SK-N-SH (cell line): ENCODE data around the gene LBHD1. TPM values are rescaled to one million over a fixed set of nuclear protein-coding genes. Genes with fewer than 3 reads are reported as not detected.

Experiments
- CTCF ChIA-PET: fragments of 300-600, 350-600 bp; formaldehyde crosslinking; extraction: SDS; loops from one replicate; lab custom pipeline; 2021; lab: Yijun Ruan, JAX
- POLR2A ChIA-PET: fragments of 350-600 bp; sonication (Branson Sonifier 250); formaldehyde crosslinking; extraction: SDS; loops from one replicate; lab custom pipeline; 2020; ENCODE audit warnings: antibody characterized with exemption, inconsistent platforms; lab: Yijun Ruan, JAX
- DNase-seq: peaks from one replicate; pipeline ENCODE4 v3.0.0; 2012
- H2AFZ ChIP-seq: fragments of 200-600 bp; sonication (generic); 2 replicates; pipeline ENCODE4 v1.8.1; 2016; ENCODE audit warnings: antibody characterized with exemption, mild to moderate bottlenecking, low read depth
- H3F3A ChIP-seq: fragments of 200-600 bp; sonication (generic); replicated peaks from 2 replicates; pipeline ENCODE3; 2016; ENCODE audit warnings: antibody characterized with exemption, mild to moderate bottlenecking; ENCODE audit not compliant: insufficient read depth
- H3K27ac ChIP-seq, 2 experiments: fragments of 200-500 bp in 1 of 2; fragments of 200-600 bp in 1 of 2; sonication (Bioruptor generic) in 1 of 2; sonication (generic), shearing (Covaris generic) in 1 of 2; 2 replicates each; pipeline versions ENCODE4 v1.5.1 to v1.6.1; 2014 to 2016; ENCODE audit warnings: low read depth in 2 of 2, inconsistent platforms in 1 of 2, low read length in 1 of 2, mild to moderate bottlenecking in 1 of 2, mixed read lengths in 1 of 2
- H3K27me3 ChIP-seq: fragments of 200-600 bp; sonication (generic), shearing (Covaris generic); 2 replicates; pipeline ENCODE4 v1.6.1; 2016; ENCODE audit warnings: mixed run types; ENCODE audit not compliant: insufficient read depth
- H3K36me3 ChIP-seq, 2 experiments: fragments of 200-500 bp in 1 of 2; fragments of 200-600 bp in 1 of 2; sonication (Bioruptor generic) in 1 of 2; sonication (generic) in 1 of 2; replicated peaks in 1 of 2; 2 replicates each; pipeline versions ENCODE3 to v1.5.1; 2014 to 2016; ENCODE audit warnings: low read length in 1 of 2, mild to moderate bottlenecking in 1 of 2; ENCODE audit not compliant: insufficient read depth in 2 of 2, control insufficient read depth in 1 of 2
- H3K4me1 ChIP-seq, 2 experiments: fragments of 200-500 bp in 1 of 2; fragments of 200-600 bp in 1 of 2; sonication (Bioruptor generic) in 1 of 2; sonication (generic), shearing (Covaris generic) in 1 of 2; 2 replicates each; pipeline versions ENCODE4 v1.5.1 to v1.6.1; 2014 to 2016; ENCODE audit warnings: low read depth in 1 of 2, low read length in 1 of 2, mixed run types in 1 of 2; ENCODE audit not compliant: insufficient read depth in 2 of 2, control insufficient read depth in 1 of 2
- H3K4me2 ChIP-seq: fragments of 200-600 bp; sonication (generic), shearing (Covaris generic); 2 replicates; pipeline ENCODE4 v1.6.1; 2017; ENCODE audit warnings: mixed run types
- H3K4me3 ChIP-seq, 2 experiments: fragments of 200-500 bp in 1 of 2; fragments of 200-600 bp in 1 of 2; sonication (Bioruptor generic) in 1 of 2; sonication (generic), shearing (Covaris generic) in 1 of 2; 2 replicates each; pipeline versions ENCODE4 v1.5.1 to v1.8.1; 2014 to 2016; ENCODE audit warnings: low read depth in 2 of 2, inconsistent platforms in 1 of 2, low read length in 1 of 2, mild to moderate bottlenecking in 1 of 2, mixed read lengths in 1 of 2, moderate library complexity in 1 of 2
- H3K79me2 ChIP-seq: fragments of 200-600 bp; sonication (generic); 2 replicates; pipeline ENCODE4 v1.8.1; 2017; ENCODE audit warnings: mild to moderate bottlenecking; ENCODE audit not compliant: insufficient read depth
- H3K9ac ChIP-seq: fragments of 200-600 bp; sonication (generic); 2 replicates; pipeline ENCODE4 v1.6.1; 2017; ENCODE audit warnings: mixed run types
- H3K9me2 ChIP-seq: fragments of 200-600 bp; sonication (generic); 2 replicates; pipeline ENCODE4 v1.6.1; 2017; ENCODE audit warnings: mixed run types
- H3K9me3 ChIP-seq: fragments of 200-600 bp; sonication (generic); 2 replicates; pipeline ENCODE4 v1.6.1; 2017; ENCODE audit warnings: mixed run types, mild to moderate bottlenecking, moderate library complexity
- H4K20me1 ChIP-seq: fragments of 200-600 bp; sonication (generic); 2 replicates; pipeline ENCODE4 v1.6.1; 2017; ENCODE audit warnings: mild to moderate bottlenecking, mixed run types; ENCODE audit not compliant: insufficient read depth
- ELF1 ChIP-seq: IDR thresholded peaks from 2 replicates; pipeline ENCODE4 v1.4.0; 2012
- FOSL2 ChIP-seq: IDR thresholded peaks from 2 replicates; pipeline ENCODE4 v1.4.0; 2012; ENCODE audit warnings: low read depth, mild to moderate bottlenecking, moderate library complexity, borderline replicate concordance
- FOXJ3 ChIP-seq: sonication (generic); formaldehyde crosslinking; IDR thresholded peaks from 2 replicates; pipeline ENCODE4 v1.5.1; 2020; ENCODE audit warnings: mild to moderate bottlenecking, missing genetic modification reagents
- FOXM1 ChIP-seq: IDR thresholded peaks from 2 replicates; pipeline ENCODE4 v1.4.0; 2012; ENCODE audit warnings: low read depth, mild to moderate bottlenecking
- GATA2 ChIP-seq: sonication (generic); formaldehyde crosslinking; IDR thresholded peaks from 2 replicates; pipeline ENCODE4 v1.5.0; 2020; ENCODE audit warnings: mild to moderate bottlenecking, missing genetic modification reagents
- IRF3 ChIP-seq: fragments of 150-350 bp; IDR thresholded peaks from 2 replicates; pipeline ENCODE4 v1.6.1; 2016; ENCODE audit warnings: mild to moderate bottlenecking, low read depth, low read length
- MAX ChIP-seq: IDR thresholded peaks from 2 replicates; pipeline ENCODE4 v1.4.0; 2012; ENCODE audit warnings: low read depth
- MXI1 ChIP-seq: IDR thresholded peaks from 2 replicates; pipeline ENCODE4 v1.6.1; 2012; ENCODE audit warnings: mild to moderate bottlenecking, low read depth, low read length, improper control_type of control experiment
- NRF1 ChIP-seq: IDR thresholded peaks from 2 replicates; pipeline ENCODE4 v1.6.1; 2012; ENCODE audit warnings: low read depth, mild to moderate bottlenecking, low read length
- PBX3 ChIP-seq: IDR thresholded peaks from 2 replicates; pipeline ENCODE4; 2012
- POLR2AphosphoS5 ChIP-seq: IDR thresholded peaks from 2 replicates; pipeline ENCODE4 v1.6.1; 2012; ENCODE audit warnings: low read depth, low read length
- RAD21 ChIP-seq: IDR thresholded peaks from 2 replicates; pipeline ENCODE4 v1.6.1; 2012; ENCODE audit warnings: mild to moderate bottlenecking, low read length
- REST ChIP-seq: IDR thresholded peaks from 2 replicates; pipeline ENCODE4 v1.6.1; 2012; ENCODE audit warnings: mild to moderate bottlenecking, low read depth, low read length, moderate library complexity
- TCF12 ChIP-seq: IDR thresholded peaks from 2 replicates; pipeline ENCODE4 v1.4.0; 2012
- USF1 ChIP-seq: IDR thresholded peaks from 2 replicates; pipeline ENCODE4 v1.4.0; 2012; ENCODE audit warnings: low read depth, borderline replicate concordance
- YY1 ChIP-seq: IDR thresholded peaks from 2 replicates; pipeline ENCODE4 v1.4.0; 2012; ENCODE audit warnings: low read depth, mild to moderate bottlenecking
- WGBS: methylation state at CpG from one replicate; pipeline ENCODE4 v1.1.6; 2017; ENCODE audit warnings: low lambda C conversion rate; 5-methylcytosine and 5-hydroxymethylcytosine counted together
- polyA plus RNA-seq, 3 experiments: library from polyadenylated mRNA; depleted of rRNA; stranded (reverse); fragments of >200 nt; gene quantifications; 2 replicates each; pipeline ENCODE4 v1.2.3, GENCODE V29; 2012

LBHD1 gene
- polyA plus RNA-seq, 1 of the 3 experiments (the other 2 are of a cell fraction), result 9.7 TPM

GRCh38 chr11:62656796-62657429, 15.2 kb downstream of the LBHD1 start:
- peaks cover 14% of the 10 kb centered on the region for H3F3A ChIP-seq
- no peaks in the 10 kb centered on the region for H3K27me3 ChIP-seq
- no peak overlapping the region for H3K4me2 ChIP-seq
- no peaks in the 10 kb centered on the region for H3K9me2 ChIP-seq
- H3K4me1 ChIP-seq, result peaks cover under 1 to 4% of the 10 kb centered on the region in 2 experiments; a peak in 2 of 4 replicates
- H3K27ac ChIP-seq, result no peak overlapping the region
- ChIA-PET POLR2A (interaction anchor here (1.3 to 2.9 kb wide), 3 partner anchors 8 to 65 kb away, joined by 3 to 11 read pairs (median 11); partner anchors contain the start of genes C11orf98, CSKMT, LBHD1 and TUT1), CTCF (interaction anchor here (0.9 to 1.5 kb wide), 4 partner anchors 20 to 262 kb away, joined by 3 read pairs; no protein-coding TSS in a partner anchor)
- H2AFZ ChIP-seq, result no peak overlapping the region
- H4K20me1 ChIP-seq, result no peaks in the 10 kb centered on the region
- H3K36me3 ChIP-seq, result peaks cover 0 to 14% of the 10 kb centered on the region in 2 experiments
- no peak for TF ChIP-seq GATA2
- no peak for TF ChIP-seq FOXM1
- TF ChIP-seq MXI1, result no peak
- TF ChIP-seq USF1, result no peak
- no peak for TF ChIP-seq TCF12
- no peak for TF ChIP-seq REST
- no peak for TF ChIP-seq POLR2AphosphoS5
- TF ChIP-seq YY1, result no peak
- TF ChIP-seq IRF3, result no peak
- TF ChIP-seq NRF1, result no peak
- TF ChIP-seq FOXJ3 (CRISPR knock-in tag), result no peak
- TF ChIP-seq RAD21, result no peak
- TF ChIP-seq FOSL2, result no peak
- TF ChIP-seq ELF1, result no peak
- TF ChIP-seq MAX, result no peak
- TF ChIP-seq PBX3, result no peak
- H3K4me3 ChIP-seq, result no peak overlapping the region
- H3K9me3 ChIP-seq, result no peaks in the 10 kb centered on the region
- H3K9ac ChIP-seq, result no peak overlapping the region
- 86% methylated on average over 5 of the region's 5 CpGs for WGBS
- no peak for DNase-seq
- peaks cover 12% of the 10 kb centered on the region for H3K79me2 ChIP-seq
